Keratinocyte (primary cell): ENCODE data around the gene ATP7B.

Source experiments
- EZH2 ChIP-seq: IDR thresholded peaks from one replicate; pipeline ENCODE4 v1.6.1; 2012; ENCODE audit warnings: inconsistent platforms, mild to moderate bottlenecking, low read length, moderate library complexity
- TF ChIP-seq, protein P1 (sequence below), 3 experiments: IDR thresholded peaks in 1 of 3; conservative IDR thresholded peaks in 1 of 3; optimal IDR thresholded peaks in 1 of 3; 2 replicates in 2 of 3; 3 replicates in 1 of 3; pipeline versions ENCODE3 to v1.5.1; 2011; ENCODE audit warnings: low read length in 3 of 3, mild to moderate bottlenecking in 3 of 3, moderate library complexity in 2 of 3, control low read depth in 1 of 3, inconsistent platforms in 1 of 3; ENCODE audit not compliant: insufficient read depth in 2 of 3; ENCODE audit errors: extremely low read depth in 1 of 3

DNA sequence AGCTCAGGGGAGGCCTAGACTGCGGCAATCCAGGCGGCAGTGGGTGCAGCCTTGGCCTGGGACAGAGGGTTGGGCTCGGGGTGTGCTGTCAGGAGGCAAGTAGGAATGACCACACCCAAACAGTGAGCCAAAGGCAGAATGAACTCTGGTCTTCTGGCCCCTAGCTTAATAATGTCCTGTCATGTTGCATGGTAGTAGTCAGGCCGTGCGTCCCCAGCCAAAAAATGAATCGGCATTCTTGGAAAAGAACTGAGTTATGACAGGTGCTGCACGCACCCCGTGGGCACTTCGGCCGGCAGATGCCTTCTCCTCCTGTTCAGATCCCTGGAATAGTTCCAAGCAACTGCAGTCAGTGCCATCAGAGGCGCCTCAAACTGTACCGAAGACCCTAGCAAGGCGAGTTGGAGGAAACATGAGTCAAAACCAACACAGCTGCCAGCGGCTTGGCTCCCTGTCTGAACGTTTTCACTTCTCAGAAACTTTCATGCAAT is 55.9 kb downstream of the ATP7B start:
- TF ChIP-seq, protein P1, sequence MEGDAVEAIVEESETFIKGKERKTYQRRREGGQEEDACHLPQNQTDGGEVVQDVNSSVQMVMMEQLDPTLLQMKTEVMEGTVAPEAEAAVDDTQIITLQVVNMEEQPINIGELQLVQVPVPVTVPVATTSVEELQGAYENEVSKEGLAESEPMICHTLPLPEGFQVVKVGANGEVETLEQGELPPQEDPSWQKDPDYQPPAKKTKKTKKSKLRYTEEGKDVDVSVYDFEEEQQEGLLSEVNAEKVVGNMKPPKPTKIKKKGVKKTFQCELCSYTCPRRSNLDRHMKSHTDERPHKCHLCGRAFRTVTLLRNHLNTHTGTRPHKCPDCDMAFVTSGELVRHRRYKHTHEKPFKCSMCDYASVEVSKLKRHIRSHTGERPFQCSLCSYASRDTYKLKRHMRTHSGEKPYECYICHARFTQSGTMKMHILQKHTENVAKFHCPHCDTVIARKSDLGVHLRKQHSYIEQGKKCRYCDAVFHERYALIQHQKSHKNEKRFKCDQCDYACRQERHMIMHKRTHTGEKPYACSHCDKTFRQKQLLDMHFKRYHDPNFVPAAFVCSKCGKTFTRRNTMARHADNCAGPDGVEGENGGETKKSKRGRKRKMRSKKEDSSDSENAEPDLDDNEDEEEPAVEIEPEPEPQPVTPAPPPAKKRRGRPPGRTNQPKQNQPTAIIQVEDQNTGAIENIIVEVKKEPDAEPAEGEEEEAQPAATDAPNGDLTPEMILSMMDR (optimal IDR thresholded peaks at IDR 0.05 in 1 of 3, IDR thresholded peaks at IDR 0.05 in 1 of 3, conservative IDR thresholded peaks at IDR 0.05 in 1 of 3; ENCODE audit: extremely low read depth in 1 of 3, insufficient read depth in 2 of 3, low read length in 3 of 3): no peak
- TF ChIP-seq EZH2: no peak
